Sigmoid colon (tissue), 3 donors: Measurements from ENCODE around the gene GUSB.

Experiments
- POLR2A ChIP-seq, 2 donors: fragments of 450-650 bp; IDR thresholded peaks; one replicate each; pipeline ENCODE4 v1.6.1; 2016; ENCODE audit warnings: antibody characterized with exemption in 2 of 2, mild to moderate bottlenecking in 2 of 2, moderate library complexity in 2 of 2
- TF ChIP-seq, protein P1 (sequence below), 4 experiments: fragments of 450-650 bp in 3 of 4; fragments of 200-600 bp in 1 of 4; IDR thresholded peaks; one replicate each; pipeline ENCODE4 v1.5.1; 2016 to 2019; ENCODE audit warnings: antibody characterized with exemption in 4 of 4, mild to moderate bottlenecking in 3 of 4, moderate library complexity in 2 of 4

DNA sequence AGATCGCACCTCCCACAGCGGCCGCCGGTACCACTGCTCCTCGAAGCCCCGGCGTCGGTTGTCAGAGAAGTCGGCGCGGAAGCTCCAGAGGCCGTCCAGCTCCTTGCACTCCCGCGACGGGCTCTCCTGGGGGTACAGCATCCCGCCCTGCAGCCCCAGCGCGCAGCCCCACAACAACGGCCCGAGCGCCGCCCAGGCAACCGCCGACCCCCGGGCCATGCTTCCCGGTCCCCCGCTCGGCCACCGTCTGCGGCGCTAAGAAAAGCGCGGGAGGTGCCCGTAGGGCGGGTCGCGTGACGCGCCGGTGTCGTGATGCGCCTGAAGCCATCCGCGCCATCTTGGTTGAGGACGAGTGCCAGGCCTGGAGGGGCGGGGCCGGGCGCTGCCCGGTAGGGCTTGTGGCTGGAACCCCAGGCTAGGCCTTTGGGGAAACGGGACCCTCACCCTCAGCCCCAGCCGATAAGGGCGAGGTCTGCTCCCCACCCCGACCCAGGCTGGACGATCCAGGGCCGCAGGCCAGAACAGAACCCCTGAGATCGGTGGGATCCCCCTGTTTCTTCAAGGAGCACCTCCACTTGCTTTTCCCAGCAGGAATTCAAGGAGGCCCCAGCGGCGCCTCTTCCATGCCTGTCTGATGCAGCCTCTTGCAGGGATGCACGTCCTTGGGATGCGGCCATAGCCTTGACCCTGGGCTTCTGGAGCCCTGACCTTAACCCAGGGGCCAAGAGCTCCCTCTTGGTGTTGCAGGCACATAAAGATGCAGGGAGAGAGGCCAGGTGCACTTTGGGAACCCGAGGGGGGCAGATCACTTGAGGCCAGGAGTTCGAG, at the start of gene GUSB:
- TF ChIP-seq, protein P1, sequence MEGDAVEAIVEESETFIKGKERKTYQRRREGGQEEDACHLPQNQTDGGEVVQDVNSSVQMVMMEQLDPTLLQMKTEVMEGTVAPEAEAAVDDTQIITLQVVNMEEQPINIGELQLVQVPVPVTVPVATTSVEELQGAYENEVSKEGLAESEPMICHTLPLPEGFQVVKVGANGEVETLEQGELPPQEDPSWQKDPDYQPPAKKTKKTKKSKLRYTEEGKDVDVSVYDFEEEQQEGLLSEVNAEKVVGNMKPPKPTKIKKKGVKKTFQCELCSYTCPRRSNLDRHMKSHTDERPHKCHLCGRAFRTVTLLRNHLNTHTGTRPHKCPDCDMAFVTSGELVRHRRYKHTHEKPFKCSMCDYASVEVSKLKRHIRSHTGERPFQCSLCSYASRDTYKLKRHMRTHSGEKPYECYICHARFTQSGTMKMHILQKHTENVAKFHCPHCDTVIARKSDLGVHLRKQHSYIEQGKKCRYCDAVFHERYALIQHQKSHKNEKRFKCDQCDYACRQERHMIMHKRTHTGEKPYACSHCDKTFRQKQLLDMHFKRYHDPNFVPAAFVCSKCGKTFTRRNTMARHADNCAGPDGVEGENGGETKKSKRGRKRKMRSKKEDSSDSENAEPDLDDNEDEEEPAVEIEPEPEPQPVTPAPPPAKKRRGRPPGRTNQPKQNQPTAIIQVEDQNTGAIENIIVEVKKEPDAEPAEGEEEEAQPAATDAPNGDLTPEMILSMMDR (IDR thresholded peaks at IDR 0.05), result no peak
- peak; percentile 59 to 71 for TF ChIP-seq POLR2A (IDR thresholded peaks at IDR 0.05)
